ENCODE data around the gene MAGI1. TPM values are rescaled to one million over a fixed set of nuclear protein-coding genes. Genes with fewer than 3 reads are reported as not detected.

MAGI1 gene
- total RNA-seq, 1 experiment from 2014 or later = 3.4 TPM

- Histone ChIP-seq H3K9me3 (no peaks in the 10 kb centered on the region), H3K4me3 (no peak overlapping the region), H3K36me3 (no peaks in the 10 kb centered on the region), H3K27me3 (no peaks in the 10 kb centered on the region)
- no peak for DNase-seq
Measured at GRCh38 chr3:65448120-65448519, 590.6 kb downstream of the MAGI1 start.

DNA sequence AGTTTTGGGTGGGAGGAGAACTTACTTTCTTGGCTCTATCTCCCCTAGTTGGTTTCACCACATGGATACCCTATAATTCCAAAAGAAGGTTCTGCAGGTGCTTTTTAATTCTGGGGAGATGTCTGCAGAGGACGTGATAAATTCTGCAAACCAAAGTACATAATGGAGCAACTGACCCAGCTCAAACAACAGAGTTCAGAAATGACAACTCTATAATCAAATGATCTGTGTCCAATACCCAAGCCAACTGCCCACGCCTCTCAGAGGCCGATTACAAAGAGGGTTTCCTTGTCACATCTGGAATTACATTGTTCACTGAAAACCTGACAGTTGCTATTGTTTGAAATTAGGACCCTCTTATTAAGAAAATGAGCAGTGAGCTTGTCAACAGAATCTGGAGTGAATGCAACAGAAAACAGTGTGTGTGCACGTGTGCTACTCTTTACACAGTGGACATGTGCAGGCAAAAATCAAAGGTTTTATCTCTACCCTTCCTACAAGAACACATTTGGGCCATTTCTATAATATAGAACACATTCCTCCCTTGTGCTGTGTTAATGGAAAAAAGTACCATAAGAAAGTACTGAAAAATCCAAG, 593.0 kb downstream of the MAGI1 start:
- no peak for DNase-seq
- Histone ChIP-seq H3K4me3 (no peak overlapping the region), H3K27me3 (no peaks in the 10 kb centered on the region), H3K36me3 (no peaks in the 10 kb centered on the region), H3K9me3 (no peaks in the 10 kb centered on the region)

DNA sequence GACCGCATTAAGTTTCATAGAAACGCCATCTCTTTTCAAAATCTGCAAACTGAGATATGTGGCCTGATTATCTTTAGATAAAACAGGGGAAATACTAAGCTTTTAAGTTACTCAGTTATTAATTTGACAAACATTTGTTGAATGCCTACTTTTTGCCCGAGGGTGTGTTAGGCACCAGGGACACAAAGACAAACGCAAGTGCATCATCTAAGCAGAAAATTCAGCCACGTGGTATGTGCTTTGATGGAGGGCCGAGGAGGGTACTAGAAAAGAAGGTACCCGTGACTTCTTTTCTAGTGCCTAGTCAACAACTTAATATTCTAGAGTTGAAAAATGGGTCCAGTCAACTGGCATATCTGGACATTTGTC, 594.3 kb downstream of the MAGI1 start:
- no peaks in the 10 kb centered on the region for H3K27me3 ChIP-seq
- H3K4me3 ChIP-seq = no peak overlapping the region
- DNase-seq = no peak
- no peaks in the 10 kb centered on the region for H3K36me3 ChIP-seq
- H3K9me3 ChIP-seq = no peaks in the 10 kb centered on the region

DNA sequence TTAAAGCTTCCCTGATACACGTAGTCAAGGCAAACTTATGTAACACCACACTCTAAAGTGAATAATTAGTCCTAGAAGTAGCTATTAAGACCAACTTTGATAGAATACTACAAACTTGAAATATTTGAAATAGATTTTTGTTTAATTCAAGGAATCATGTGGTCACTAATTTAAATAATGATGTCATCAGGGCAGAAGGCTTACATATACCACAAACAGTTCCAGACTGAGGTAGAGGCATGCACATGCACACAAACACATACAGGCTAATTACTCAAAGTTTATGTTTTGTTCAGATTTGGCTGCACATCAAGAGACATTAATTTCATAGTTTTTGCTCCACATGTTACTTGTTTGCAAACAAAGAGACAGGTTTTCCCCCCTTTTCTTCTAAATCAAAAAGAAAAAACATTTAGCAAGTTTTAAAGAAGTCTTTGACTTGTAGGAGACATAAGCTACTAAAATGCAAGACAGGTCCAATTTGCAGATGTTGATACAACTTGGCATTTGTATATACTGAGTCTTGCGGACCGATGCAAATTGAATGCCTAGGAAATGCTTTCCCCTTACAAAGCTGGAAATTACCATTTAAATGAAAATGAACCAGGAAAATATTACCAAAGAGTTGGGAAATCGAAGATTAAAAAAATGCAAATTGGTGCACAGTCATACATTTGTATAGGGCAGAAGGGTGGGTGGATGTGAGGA, 594.8 kb downstream of the MAGI1 start:
- Histone ChIP-seq H3K27me3 (no peaks in the 10 kb centered on the region), H3K9me3 (no peaks in the 10 kb centered on the region), H3K4me3 (no peak overlapping the region), H3K36me3 (no peaks in the 10 kb centered on the region)
- no peak for DNase-seq

GRCh38 chr3:65439641-65440284, 599.0 kb downstream of the MAGI1 start:
- Histone ChIP-seq H3K36me3 (no peaks in the 10 kb centered on the region), H3K9me3 (no peaks in the 10 kb centered on the region), H3K27me3 (no peaks in the 10 kb centered on the region), H3K4me3 (no peak overlapping the region)
- DNase-seq = peak; percentile 12

DNA sequence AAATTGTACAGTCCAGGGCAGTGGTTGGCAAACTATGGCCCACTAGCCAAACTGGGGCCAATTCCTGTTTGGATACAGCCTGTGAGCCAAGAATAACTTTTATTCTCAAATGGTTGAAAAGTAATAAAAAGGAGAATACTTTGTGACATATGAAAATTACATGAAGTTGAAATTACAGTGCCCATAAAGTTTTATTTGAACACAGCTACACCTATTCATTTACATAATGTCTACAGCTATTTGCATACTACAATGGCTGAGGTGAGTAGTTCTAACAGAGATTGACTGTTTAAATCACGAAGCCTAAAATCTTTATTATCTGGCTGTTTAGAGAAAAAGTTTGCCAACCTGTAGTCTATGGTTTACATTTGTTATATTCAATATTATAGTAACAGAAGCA, 600.1 kb downstream of the MAGI1 start:
- H3K4me3 ChIP-seq = no peak overlapping the region
- no peaks in the 10 kb centered on the region for H3K36me3 ChIP-seq
- H3K9me3 ChIP-seq = no peaks in the 10 kb centered on the region
- DNase-seq = no peak
- no peaks in the 10 kb centered on the region for H3K27me3 ChIP-seq

GRCh38 chr3:65438096-65438495, 600.6 kb downstream of the MAGI1 start:
- Histone ChIP-seq H3K9me3 (no peaks in the 10 kb centered on the region), H3K36me3 (no peaks in the 10 kb centered on the region), H3K4me3 (no peak overlapping the region)

DNA sequence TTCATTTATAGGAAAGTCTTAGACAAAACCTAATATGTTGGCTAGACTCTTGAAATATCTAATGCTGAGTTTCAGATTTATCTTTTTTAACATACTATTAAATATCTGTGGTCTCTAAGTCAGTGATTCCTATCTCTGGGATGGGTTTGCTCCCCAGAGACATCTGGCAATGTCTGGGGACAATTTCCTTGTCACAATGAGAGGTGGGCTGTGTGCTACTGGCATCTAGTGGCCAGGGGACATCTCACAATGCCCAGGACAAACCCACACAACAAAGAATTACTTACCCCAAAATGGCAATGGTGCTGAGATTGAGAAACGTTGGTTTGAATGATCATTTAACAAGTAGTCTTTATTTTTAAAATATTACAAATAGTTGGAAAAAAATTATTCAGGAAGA, 602.1 kb downstream of the MAGI1 start:
- DNase-seq = no peak
- H3K27me3 ChIP-seq = no peaks in the 10 kb centered on the region

More at GRCh38 chr3:65438096-65438495, 600.6 kb downstream of the MAGI1 start:
- no peak for DNase-seq
- H3K27me3 ChIP-seq = no peaks in the 10 kb centered on the region

GRCh38 chr3:65433480-65433879, 605.2 kb downstream of the MAGI1 start:
- no peaks in the 10 kb centered on the region for H3K27me3 ChIP-seq
- H3K36me3 ChIP-seq = no peaks in the 10 kb centered on the region
- no peak for DNase-seq
- no peaks in the 10 kb centered on the region for H3K9me3 ChIP-seq
- H3K4me3 ChIP-seq = no peak overlapping the region

More for the DNA sequence above, 602.1 kb downstream of the MAGI1 start:
- Histone ChIP-seq H3K9me3 (no peaks in the 10 kb centered on the region), H3K36me3 (no peaks in the 10 kb centered on the region), H3K4me3 (no peak overlapping the region)

DNA sequence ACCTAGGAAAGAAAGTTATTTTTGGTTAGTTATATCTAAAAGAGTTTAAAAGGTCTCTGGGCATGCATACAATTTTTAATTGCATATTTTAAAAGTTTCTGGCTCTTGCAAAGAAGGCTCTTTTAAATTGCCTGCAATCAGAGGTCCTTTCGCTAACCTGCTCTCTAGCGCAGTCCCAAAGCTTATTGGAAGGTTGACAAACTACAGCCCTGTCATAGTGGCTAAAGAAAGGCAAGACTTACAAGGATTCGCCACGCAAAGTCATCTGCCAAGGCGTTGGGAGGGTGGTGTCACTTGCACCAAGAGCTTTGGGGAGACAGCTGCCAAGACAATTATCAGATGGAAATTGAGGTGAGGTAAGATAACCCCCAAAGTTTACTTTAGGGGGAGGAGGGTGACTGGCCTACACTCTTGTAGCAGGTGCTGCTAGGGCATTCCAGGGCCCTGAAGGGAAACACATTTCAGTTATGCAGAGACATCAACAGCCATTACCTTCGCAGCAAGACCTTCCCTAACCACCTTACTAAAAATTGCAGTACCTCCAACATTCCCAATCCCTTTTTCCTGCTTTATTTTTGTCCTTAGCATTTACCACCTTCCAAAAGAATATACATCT, 606.2 kb downstream of the MAGI1 start:
- no peaks in the 10 kb centered on the region for H3K9me3 ChIP-seq
- no peak for DNase-seq
- H3K4me3 ChIP-seq = no peak overlapping the region
- no peaks in the 10 kb centered on the region for H3K36me3 ChIP-seq
- H3K27me3 ChIP-seq = no peaks in the 10 kb centered on the region

DNA sequence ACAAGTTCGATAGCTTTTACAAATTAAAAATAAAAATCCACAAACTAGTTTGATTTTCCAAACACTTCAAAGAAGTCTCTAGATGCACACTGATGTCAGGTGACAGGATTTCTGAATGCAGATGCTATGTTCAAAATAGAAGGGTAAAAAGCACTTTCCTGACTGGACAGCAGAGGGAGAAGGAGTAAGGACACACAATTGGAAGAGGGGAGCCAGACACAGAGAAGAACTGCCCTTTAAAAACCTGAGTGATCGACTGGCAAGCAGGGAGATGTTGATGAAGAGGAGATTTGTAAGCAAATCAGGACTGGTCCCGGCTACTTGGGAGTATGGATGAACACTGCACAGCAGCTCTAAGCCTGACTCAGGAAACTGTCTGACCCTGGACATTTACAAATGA, 612.8 kb downstream of the MAGI1 start:
- Histone ChIP-seq H3K9me3 (no peaks in the 10 kb centered on the region), H3K27me3 (no peaks in the 10 kb centered on the region), H3K36me3 (no peaks in the 10 kb centered on the region), H3K4me3 (no peak overlapping the region)
- no peak for DNase-seq

DNA sequence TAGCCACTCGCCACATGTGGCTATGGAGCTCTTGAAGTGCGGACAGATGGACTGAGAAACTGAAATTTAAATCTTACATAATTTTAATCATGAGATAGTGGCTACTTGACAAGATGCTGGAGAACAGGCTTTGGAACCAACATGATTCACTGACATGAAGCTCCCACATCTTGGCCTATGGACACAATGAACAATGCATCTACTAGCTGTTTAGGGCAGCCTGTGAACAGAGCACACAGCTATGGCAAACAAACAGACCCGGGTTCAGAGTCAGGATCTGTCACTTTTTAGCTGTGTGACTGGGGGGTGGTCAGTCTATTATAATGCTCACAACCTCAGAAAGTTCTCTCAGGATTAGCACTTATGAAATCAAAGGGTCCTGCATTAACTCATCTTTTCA, 616.6 kb downstream of the MAGI1 start:
- H3K4me3 ChIP-seq = no peak overlapping the region
- no peaks in the 10 kb centered on the region for H3K27me3 ChIP-seq
- H3K9me3 ChIP-seq = no peaks in the 10 kb centered on the region
- no peaks in the 10 kb centered on the region for H3K36me3 ChIP-seq
- DNase-seq = no peak

- no peaks in the 10 kb centered on the region for H3K9me3 ChIP-seq
- no peak for DNase-seq
- no peaks in the 10 kb centered on the region for H3K36me3 ChIP-seq
- no peaks in the 10 kb centered on the region for H3K27me3 ChIP-seq
- H3K4me3 ChIP-seq = no peak overlapping the region
Measured at GRCh38 chr3:65419233-65419632, 619.5 kb downstream of the MAGI1 start.

- Histone ChIP-seq H3K9me3 (no peaks in the 10 kb centered on the region), H3K36me3 (no peaks in the 10 kb centered on the region), H3K27me3 (no peaks in the 10 kb centered on the region), H3K4me3 (no peak overlapping the region)
- no peak for DNase-seq
Measured at GRCh38 chr3:65413891-65414290, 624.8 kb downstream of the MAGI1 start.

- no peaks in the 10 kb centered on the region for H3K36me3 ChIP-seq
- DNase-seq = no peak
- no peaks in the 10 kb centered on the region for H3K27me3 ChIP-seq
- no peak overlapping the region for H3K4me3 ChIP-seq
- no peaks in the 10 kb centered on the region for H3K9me3 ChIP-seq
Measured at GRCh38 chr3:65412588-65412987, 626.1 kb downstream of the MAGI1 start.

GRCh38 chr3:65411367-65411766, 627.4 kb downstream of the MAGI1 start:
- Histone ChIP-seq H3K36me3 (no peaks in the 10 kb centered on the region), H3K27me3 (no peaks in the 10 kb centered on the region), H3K9me3 (no peaks in the 10 kb centered on the region), H3K4me3 (no peak overlapping the region)
- no peak for DNase-seq

GRCh38 chr3:65409176-65409569, 629.5 kb downstream of the MAGI1 start:
- DNase-seq = no peak
- no peaks in the 10 kb centered on the region for H3K9me3 ChIP-seq
- H3K36me3 ChIP-seq = no peaks in the 10 kb centered on the region
- no peak overlapping the region for H3K4me3 ChIP-seq
- H3K27me3 ChIP-seq = no peaks in the 10 kb centered on the region

Measured in MG63 (cell line).